ENCODE data around the gene ITM2C.
A peak's percentile ranks its signal among the peaks of the same experiment; 100 is the strongest.

The ITM2C gene

GRCh38 chr2:230864605-230865306 is at the start of gene ITM2C:
Gene ITM2C (plus strand): TSS chr2:230864942. CDS start chr2:230865026, 84 bp downstream.
- peak; percentile 59 to 65 for DNase-seq (ENCODE audit: low read depth in 1 of 2, low spot score in 1 of 2)
- in situ Hi-C loops (cut with HindIII; ENCODE audit: low pct_unique_long_range_greater_than_20kb, low sequenced_read_pairs), result no loop called here
- no peak for TF ChIP-seq JUND (IDR thresholded peaks at IDR 0.05; ENCODE audit: low read depth)

GRCh38 chr2:230815088-230815487 is 49.7 kb upstream of the ITM2C start:
- in situ Hi-C loops (cut with HindIII; ENCODE audit: low pct_unique_long_range_greater_than_20kb, low sequenced_read_pairs), result no loop called here
- TF ChIP-seq JUND (IDR thresholded peaks at IDR 0.05; ENCODE audit: low read depth), result no peak
- no peak for DNase-seq (ENCODE audit: low read depth in 1 of 2, low spot score in 1 of 2)

- in situ Hi-C loops (cut with HindIII; ENCODE audit: low pct_unique_long_range_greater_than_20kb, low sequenced_read_pairs), result no loop called here
- no peak for TF ChIP-seq JUND (IDR thresholded peaks at IDR 0.05; ENCODE audit: low read depth)
- DNase-seq (ENCODE audit: low read depth in 1 of 2, low spot score in 1 of 2), result no peak
These were observed 48.0 kb upstream of the ITM2C start for GRCh38 chr2:230816735-230817134.

- DNase-seq (ENCODE audit: low read depth in 1 of 2, low spot score in 1 of 2), result no peak
- no peak for TF ChIP-seq JUND (IDR thresholded peaks at IDR 0.05; ENCODE audit: low read depth)
- in situ Hi-C loops (cut with HindIII; ENCODE audit: low pct_unique_long_range_greater_than_20kb, low sequenced_read_pairs), result no loop called here
These were observed 45.3 kb upstream of the ITM2C start for GRCh38 chr2:230819433-230819832.

GRCh38 chr2:230821261-230821990 is 43.3 kb upstream of the ITM2C start:
- in situ Hi-C loops (cut with HindIII; ENCODE audit: low pct_unique_long_range_greater_than_20kb, low sequenced_read_pairs), result no loop called here
- TF ChIP-seq JUND (IDR thresholded peaks at IDR 0.05; ENCODE audit: low read depth), result no peak
- DNase-seq (ENCODE audit: low read depth in 1 of 2, low spot score in 1 of 2), result no peak

GRCh38 chr2:230821991-230822520 is 42.7 kb upstream of the ITM2C start:
- DNase-seq (ENCODE audit: low read depth in 1 of 2, low spot score in 1 of 2), result no peak
- no peak for TF ChIP-seq JUND (IDR thresholded peaks at IDR 0.05; ENCODE audit: low read depth)
- in situ Hi-C loops (cut with HindIII; ENCODE audit: low pct_unique_long_range_greater_than_20kb, low sequenced_read_pairs), result no loop called here

- no peak for TF ChIP-seq JUND (IDR thresholded peaks at IDR 0.05; ENCODE audit: low read depth)
- in situ Hi-C loops (cut with HindIII; ENCODE audit: low pct_unique_long_range_greater_than_20kb, low sequenced_read_pairs), result no loop called here
- DNase-seq (ENCODE audit: low read depth in 1 of 2, low spot score in 1 of 2), result no peak
These were observed 41.3 kb upstream of the ITM2C start for GRCh38 chr2:230823264-230823964.

GRCh38 chr2:230824406-230824978 is 40.2 kb upstream of the ITM2C start:
- DNase-seq (ENCODE audit: low read depth in 1 of 2, low spot score in 1 of 2), result peak; percentile 35 to 81
- no peak for TF ChIP-seq JUND (IDR thresholded peaks at IDR 0.05; ENCODE audit: low read depth)
- in situ Hi-C loops (cut with HindIII; ENCODE audit: low pct_unique_long_range_greater_than_20kb, low sequenced_read_pairs), result no loop called here

- in situ Hi-C loops (cut with HindIII; ENCODE audit: low pct_unique_long_range_greater_than_20kb, low sequenced_read_pairs), result no loop called here
- DNase-seq (ENCODE audit: low read depth in 1 of 2, low spot score in 1 of 2), result no peak
- no peak for TF ChIP-seq JUND (IDR thresholded peaks at IDR 0.05; ENCODE audit: low read depth)
These were observed 39.4 kb upstream of the ITM2C start for GRCh38 chr2:230825354-230825753.

GRCh38 chr2:230827774-230828271 is 36.9 kb upstream of the ITM2C start:
- no peak for TF ChIP-seq JUND (IDR thresholded peaks at IDR 0.05; ENCODE audit: low read depth)
- DNase-seq (ENCODE audit: low read depth in 1 of 2, low spot score in 1 of 2), result no peak
- in situ Hi-C loops (cut with HindIII; ENCODE audit: low pct_unique_long_range_greater_than_20kb, low sequenced_read_pairs), result no loop called here

- TF ChIP-seq JUND (IDR thresholded peaks at IDR 0.05; ENCODE audit: low read depth), result no peak
- DNase-seq (ENCODE audit: low read depth in 1 of 2, low spot score in 1 of 2), result no peak
- in situ Hi-C loops (cut with HindIII; ENCODE audit: low pct_unique_long_range_greater_than_20kb, low sequenced_read_pairs), result no loop called here
These were observed 36.3 kb upstream of the ITM2C start for GRCh38 chr2:230828272-230828961.

- no peak for TF ChIP-seq JUND (IDR thresholded peaks at IDR 0.05; ENCODE audit: low read depth)
- no peak for DNase-seq (ENCODE audit: low read depth in 1 of 2, low spot score in 1 of 2)
- in situ Hi-C loops (cut with HindIII; ENCODE audit: low pct_unique_long_range_greater_than_20kb, low sequenced_read_pairs), result no loop called here
These were observed 35.4 kb upstream of the ITM2C start for GRCh38 chr2:230829293-230829692.

All from T47D (cell line).